Stomach (tissue), 9 donors: ENCODE measurements around the gene PVALEF. TPM values are rescaled to one million over a fixed set of nuclear protein-coding genes. Genes with fewer than 3 reads are reported as not detected.

Experiments used
- DNase-seq, 2 donors: peaks; one replicate each; pipeline versions ENCODE4 v3.0.0 to v3.0.0-alpha.2; 2013 to 2019
- H3K27ac ChIP-seq, 5 donors: fragments of 200-600 bp in 4 of 5; sonication (generic) in 4 of 5; one replicate each; pipeline ENCODE4 v1.5.1; 2013 to 2019; ENCODE audit warnings: mild to moderate bottlenecking in 1 of 5, moderate library complexity in 1 of 5
- H3K27me3 ChIP-seq, 3 donors: fragments of 200-600 bp; sonication (generic); one replicate each; pipeline ENCODE4 v1.5.1; 2017 to 2019; ENCODE audit warnings: mixed run types in 1 of 3
- H3K36me3 ChIP-seq, 4 donors: fragments of 200-600 bp; sonication (generic); 1 replicate in 3 of 4; 2 replicates in 1 of 4; pipeline ENCODE4 v1.5.1; 2016 to 2019
- H3K4me1 ChIP-seq, 4 donors: fragments of 200-600 bp; sonication (generic); one replicate each; pipeline ENCODE4 v1.5.1; 2016 to 2019
- H3K4me3 ChIP-seq, 4 donors: fragments of 200-600 bp; sonication (generic) in 3 of 4; one replicate each; pipeline ENCODE4 v1.5.1; 2016 to 2019; ENCODE audit warnings: mild to moderate bottlenecking in 1 of 4
- H3K9me3 ChIP-seq, 4 donors: fragments of 200-600 bp; sonication (generic); one replicate each; pipeline ENCODE4 v1.5.1; 2016 to 2019
- EP300 ChIP-seq: sonication (generic); formaldehyde crosslinking; IDR thresholded peaks from one replicate; pipeline ENCODE4 v1.6.1; 2017; ENCODE audit warnings: antibody characterized with exemption
- POLR2A ChIP-seq, 4 donors: fragments of 450-650 bp; IDR thresholded peaks; one replicate each; pipeline ENCODE4 v1.6.1; 2016; ENCODE audit warnings: antibody characterized with exemption in 4 of 4, control low read depth in 2 of 4, mild to moderate bottlenecking in 1 of 4, moderate library complexity in 1 of 4
- POLR2AphosphoS5 ChIP-seq, 3 donors: sonication (generic); formaldehyde crosslinking; IDR thresholded peaks; one replicate each; pipeline ENCODE4 v1.6.1; 2016; ENCODE audit warnings: antibody characterized with exemption in 3 of 3
- WGBS, 5 donors: extraction: QIAGEN DNeasy Blood & Tissue Kit in 3 of 5; methylation state at CpG; one replicate each; pipeline versions ENCODE4 v1.1.5 to v1.1.7; 2013 to 2018; 5-methylcytosine and 5-hydroxymethylcytosine counted together
- intact Hi-C: fragments of 100-400 bp; cut with DNase I; formaldehyde crosslinking; loops from one replicate; pipeline ENCODE4 v1.15.1; 2023; ENCODE audit warnings: low total_unique reads
- polyA plus RNA-seq, 3 donors: library from polyadenylated mRNA; stranded (reverse); fragments of 200-250 nt; gene quantifications; one replicate each; pipeline ENCODE4 v1.2.3, GENCODE V29; 2013
- total RNA-seq, 5 donors: library from RNA; depleted of rRNA; stranded (reverse); fragments of >200 nt; gene quantifications; one replicate each; pipeline versions ENCODE4 v1.1.0 to v1.2.3, GENCODE V29; 2014 to 2016
- TF ChIP-seq, protein P1 (sequence below), 7 experiments: fragments of 450-650 bp in 4 of 7; fragments of 200-600 bp in 3 of 7; sonication (generic) in 3 of 7; IDR thresholded peaks; one replicate each; pipeline ENCODE4 v1.5.1; 2016 to 2019; ENCODE audit warnings: antibody characterized with exemption in 7 of 7, control low read depth in 2 of 7, mild to moderate bottlenecking in 1 of 7
- donor health status: healthy with polysubstance abuse.
- donor health status: Bipolar disorder and iron deficiency.
- donor health status: healthy.

Gene PVALEF
- total and polyA plus RNA-seq, 8 donors = not detected

- Histone ChIP-seq H3K27me3 (no peaks in the 10 kb centered on the region), H3K27ac (no peak overlapping the region), H3K4me1 (peaks cover 19 to 26% (median 26%) of the 10 kb centered on the region in 4 donors), H3K9me3 (no peaks in the 10 kb centered on the region), H3K4me3 (peak overlapping the region in 3 of 4 donors; percentile 83 to 92 (median 88)), H3K36me3 (peaks cover 0 to 36% (median 24%) of the 10 kb centered on the region in 4 donors)
- 58 to 72% (median 65%) methylated on average over 11 of the region's 11 CpGs for WGBS, 5 donors
- intact Hi-C loops = no loop called here
- TF ChIP-seq, protein P1, sequence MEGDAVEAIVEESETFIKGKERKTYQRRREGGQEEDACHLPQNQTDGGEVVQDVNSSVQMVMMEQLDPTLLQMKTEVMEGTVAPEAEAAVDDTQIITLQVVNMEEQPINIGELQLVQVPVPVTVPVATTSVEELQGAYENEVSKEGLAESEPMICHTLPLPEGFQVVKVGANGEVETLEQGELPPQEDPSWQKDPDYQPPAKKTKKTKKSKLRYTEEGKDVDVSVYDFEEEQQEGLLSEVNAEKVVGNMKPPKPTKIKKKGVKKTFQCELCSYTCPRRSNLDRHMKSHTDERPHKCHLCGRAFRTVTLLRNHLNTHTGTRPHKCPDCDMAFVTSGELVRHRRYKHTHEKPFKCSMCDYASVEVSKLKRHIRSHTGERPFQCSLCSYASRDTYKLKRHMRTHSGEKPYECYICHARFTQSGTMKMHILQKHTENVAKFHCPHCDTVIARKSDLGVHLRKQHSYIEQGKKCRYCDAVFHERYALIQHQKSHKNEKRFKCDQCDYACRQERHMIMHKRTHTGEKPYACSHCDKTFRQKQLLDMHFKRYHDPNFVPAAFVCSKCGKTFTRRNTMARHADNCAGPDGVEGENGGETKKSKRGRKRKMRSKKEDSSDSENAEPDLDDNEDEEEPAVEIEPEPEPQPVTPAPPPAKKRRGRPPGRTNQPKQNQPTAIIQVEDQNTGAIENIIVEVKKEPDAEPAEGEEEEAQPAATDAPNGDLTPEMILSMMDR (IDR thresholded peaks at IDR 0.05) = no peak
- TF ChIP-seq POLR2AphosphoS5 (IDR thresholded peaks at IDR 0.05) (no peak), POLR2A (IDR thresholded peaks at IDR 0.05) (no peak), EP300 (no peak)
- DNase-seq = no peak
Measured at GRCh38 chr17:81221371-81221841, 56.1 kb downstream of the PVALEF start.

GRCh38 chr17:81221842-81222619 is 56.7 kb downstream of the PVALEF start:
- no peaks in the 10 kb centered on the region for H3K9me3 ChIP-seq
- WGBS, 5 donors = 11 to 22% (median 14%) methylated on average over 17 to 24 of the region's 24 CpGs
- TF ChIP-seq POLR2A (IDR thresholded peaks at IDR 0.05) (no peak), POLR2AphosphoS5 (IDR thresholded peaks at IDR 0.05) (no peak), EP300 (no peak)
- TF ChIP-seq, protein P1 (IDR thresholded peaks at IDR 0.05) = no peak
- peaks cover 0 to 29% (median 21%) of the 10 kb centered on the region in 4 donors for H3K36me3 ChIP-seq
- intact Hi-C loops = no loop called here
- H3K4me1 ChIP-seq = peaks cover 19 to 26% (median 26%) of the 10 kb centered on the region in 4 donors
- H3K27me3 ChIP-seq = no peaks in the 10 kb centered on the region
- H3K27ac ChIP-seq = peak overlapping the region in 3 of 5 donors; percentile 69 to 76 (median 73)
- DNase-seq = no peak
- peak overlapping the region; percentile 78 to 92 (median 86) for H3K4me3 ChIP-seq

GRCh38 chr17:81222620-81222905 is 57.3 kb downstream of the PVALEF start:
- WGBS, 5 donors = 0 to 3% (median 1%) methylated on average over 7 to 30 of the region's 30 CpGs
- DNase-seq = no peak
- no peaks in the 10 kb centered on the region for H3K27me3 ChIP-seq
- H3K4me1 ChIP-seq = peaks cover 19 to 26% (median 26%) of the 10 kb centered on the region in 4 donors
- intact Hi-C loops = no loop called here
- H3K9me3 ChIP-seq = no peaks in the 10 kb centered on the region
- peak overlapping the region; percentile 78 to 92 (median 86) for H3K4me3 ChIP-seq
- H3K27ac ChIP-seq = peak overlapping the region in 4 of 5 donors; percentile 27 to 76 (median 71)
- TF ChIP-seq POLR2A (IDR thresholded peaks at IDR 0.05) = no peak
- peaks cover 0 to 24% (median 16%) of the 10 kb centered on the region in 4 donors for H3K36me3 ChIP-seq

DNA sequence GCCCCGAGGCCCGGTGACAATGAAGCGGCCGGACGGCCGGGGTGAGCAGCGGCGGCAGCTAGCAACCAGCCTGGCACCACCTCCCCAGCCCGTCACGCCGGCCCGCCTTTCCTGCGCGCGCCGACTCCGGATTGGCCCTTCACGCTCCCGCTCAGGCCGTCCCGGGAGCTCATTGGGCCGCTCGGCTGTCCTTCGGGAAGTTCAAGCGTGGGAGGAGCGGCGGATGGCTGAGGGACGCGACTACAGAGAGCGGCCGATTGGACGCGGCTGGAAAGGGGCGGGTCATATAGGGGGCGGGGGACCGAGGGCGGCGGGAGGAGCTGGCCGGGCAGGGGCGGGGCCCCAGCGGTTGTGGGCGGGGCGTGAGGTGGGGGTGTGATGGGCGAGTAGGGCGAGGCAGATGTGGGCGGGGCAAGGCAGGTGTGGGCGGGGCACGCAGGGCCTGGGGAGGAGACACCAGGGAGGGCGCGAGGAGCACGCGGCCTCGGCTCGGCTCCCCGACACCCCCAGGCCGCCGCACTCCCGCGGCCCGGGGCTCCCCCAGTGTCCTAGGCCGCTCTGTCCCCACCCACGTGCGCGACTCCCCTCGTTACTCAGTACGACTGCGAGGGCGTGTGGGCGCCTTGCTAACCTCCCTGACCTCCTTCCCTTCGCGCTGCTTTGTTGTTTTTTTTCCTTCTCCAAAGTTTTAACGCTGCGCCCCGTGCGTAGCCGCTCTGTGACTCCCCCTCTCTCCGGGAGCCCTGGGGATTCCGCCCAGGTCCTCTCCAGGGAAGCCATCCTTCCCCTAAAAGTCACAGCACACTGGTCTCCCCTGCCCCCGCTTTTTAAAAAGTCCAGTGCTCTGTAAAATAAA is 57.8 kb downstream of the PVALEF start, which contains the start of gene CEP131:
CEP131 (minus strand) TSS at position 60 of the 856 bp plus-strand sequence. CDS start 2,909 bp downstream, outside the sequence.
- no peaks in the 10 kb centered on the region for H3K9me3 ChIP-seq
- TF ChIP-seq POLR2AphosphoS5 (IDR thresholded peaks at IDR 0.05) = peak in 2 of 3 donors; percentile 50 to 81
- TF ChIP-seq, protein P1 (IDR thresholded peaks at IDR 0.05) = no peak
- H3K4me3 ChIP-seq = peak within 1 kb of the TSS; percentile 78 to 92 (median 86)
- intact Hi-C loops = no loop called here
- DNase-seq = peak; percentile 99 to 100
- H3K36me3 ChIP-seq = peaks cover 0 to 19% (median 15%) of the 10 kb centered on the region in 4 donors
- WGBS, 5 donors = 1% methylated on average over 24 to 79 of the region's 79 CpGs
- H3K4me1 ChIP-seq = peaks cover 19 to 26% (median 26%) of the 10 kb centered on the region in 4 donors
- no peaks in the 10 kb centered on the region for H3K27me3 ChIP-seq
- peak within 1 kb of the TSS in 4 of 5 donors; percentile 57 to 76 (median 71) for H3K27ac ChIP-seq
